ENCODE data around the gene PLIN4. TPM values are rescaled to one million over a fixed set of nuclear protein-coding genes. Genes with fewer than 3 reads are reported as not detected.
"Not testable (repeated sequence)": the region's sequence is repeated elsewhere in the genome, so short reads cannot be mapped to it uniquely, and the experiment has no call there.

Gene PLIN4
- total and polyA plus RNA-seq, 9 of the 15 experiments (the other 6 are each of a cell fraction or from before 2014, with no cell fraction given): 0.04 to 0.16 (median 0.07) TPM; not detected in 3

DNA sequence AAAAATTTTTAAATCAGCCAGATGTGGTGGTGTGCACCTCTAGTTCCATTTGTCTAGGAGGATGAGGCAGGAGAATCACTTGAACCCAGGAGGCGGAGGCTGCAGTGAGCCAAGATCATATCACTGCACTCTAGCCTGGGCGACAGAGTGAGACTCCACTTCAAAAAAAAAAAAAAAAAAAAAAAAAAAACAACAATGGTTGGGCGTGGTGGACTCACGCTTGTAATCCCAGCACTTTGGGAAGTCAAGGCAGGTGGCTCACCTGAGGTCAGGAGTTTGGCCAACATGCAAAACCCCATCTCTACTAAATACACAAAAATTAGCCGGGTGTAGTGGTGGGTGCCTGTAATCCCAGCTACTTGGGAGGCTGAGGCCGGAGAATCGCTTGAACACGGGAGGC is 9.1 kb upstream of the PLIN4 start:
- H3K27me3 ChIP-seq (ENCODE audit: control insufficient read depth in 2 of 2, insufficient read depth in 2 of 2, low read length in 2 of 2); DNase-seq (ENCODE audit: extremely low read depth in 1 of 4, low spot score in 3 of 4); H2AFZ ChIP-seq (ENCODE audit: low read depth, low read length); FAIRE-seq; intact Hi-C loops (cut with micrococcal nuclease); POLR2A ChIA-PET; in situ Hi-C loops (cut with MboI); H3K4me2 ChIP-seq (ENCODE audit: insufficient read depth, low read length); H4K20me1 ChIP-seq (replicated peaks; ENCODE audit: control insufficient read depth, insufficient read depth, low read length); H3K27ac ChIP-seq (ENCODE audit: extremely low read depth, low read depth, low read length); H3K9me3 ChIP-seq (replicated peaks; ENCODE audit: control insufficient read depth, insufficient read depth, low read depth, low read length); H3K36me3 ChIP-seq (ENCODE audit: control insufficient read depth, insufficient read depth, low read length); H3K9ac ChIP-seq (ENCODE audit: insufficient read depth in 1 of 2, low read depth in 2 of 2, low read length in 2 of 2); H3K79me2 ChIP-seq (ENCODE audit: control insufficient read depth, insufficient read depth, low read length); H3K9me1 ChIP-seq (ENCODE audit: control insufficient read depth, insufficient read depth, low read length); ATAC-seq; H3K4me3 ChIP-seq; BruUV-seq (replicated peaks): not testable (repeated sequence)
- WGBS (ENCODE audit: insufficient coverage, low coverage, missing lambda C conversion rate): 19% methylated on average over 7 of the region's 8 CpGs
- H3K4me1 ChIP-seq (replicated peaks in 1 of 2; ENCODE audit: control insufficient read depth in 2 of 2, insufficient read depth in 2 of 2, low read length in 2 of 2): peaks cover 0 to 44% of the 10 kb centered on the region in 2 experiments; a peak in 4 of 5 replicates
- 0 out of 2 replicates have a peak, but pooled peaks have one; percentile 58 for TF ChIP-seq ZNF384 (IDR thresholded peaks at IDR 0.05; ENCODE audit: low read depth, low read length)
- CTCF ChIA-PET (ENCODE audit: low intra/inter-chr PET ratio): interaction anchor here (1.2 kb wide), 1 partner anchor 261 kb away, joined by 4 read pairs; no protein-coding TSS in a partner anchor

- in situ Hi-C loops (cut with MboI) (no loop called here), intact Hi-C loops (cut with micrococcal nuclease) (loop anchor here (1.0 kb wide), 1 partner anchor 258 kb away; no protein-coding TSS in a partner anchor)
- ChIA-PET POLR2A (interaction anchor here (0.5 to 1.0 kb wide), 6 partner anchors 9 to 275 kb away, joined by 3 to 5 read pairs (median 3); partner anchors contain the start of gene FEM1A), CTCF (ENCODE audit: low intra/inter-chr PET ratio) (interaction anchor here (0.7 to 1.4 kb wide), 2 partner anchors 257 to 259 kb away, joined by 5 to 12 read pairs; no protein-coding TSS in a partner anchor)
- Histone ChIP-seq H3K36me3 (ENCODE audit: control insufficient read depth, insufficient read depth, low read length) (no peaks in the 10 kb centered on the region), H3K9ac (ENCODE audit: insufficient read depth in 1 of 2, low read depth in 2 of 2, low read length in 2 of 2) (peak overlapping the region in 1 of 2 experiments; percentile 55; a peak in 2 of 4 replicates), H3K4me3 (no peak overlapping the region), H2AFZ (ENCODE audit: low read depth, low read length) (no peak overlapping the region), H3K27ac (ENCODE audit: extremely low read depth, low read depth, low read length) (no peak overlapping the region), H3K9me3 (replicated peaks; ENCODE audit: control insufficient read depth, insufficient read depth, low read depth, low read length) (no peaks in the 10 kb centered on the region), H3K79me2 (ENCODE audit: control insufficient read depth, insufficient read depth, low read length) (no peaks in the 10 kb centered on the region), H3K27me3 (ENCODE audit: control insufficient read depth in 2 of 2, insufficient read depth in 2 of 2, low read length in 2 of 2) (no peaks in the 10 kb centered on the region; a peak in 1 of 5 replicates), H4K20me1 (replicated peaks; ENCODE audit: control insufficient read depth, insufficient read depth, low read length) (0 out of 2 replicates have a peak, but pooled peaks cover 3% of the 10 kb centered on the region), H3K4me1 (replicated peaks in 1 of 2; ENCODE audit: control insufficient read depth in 2 of 2, insufficient read depth in 2 of 2, low read length in 2 of 2) (peaks cover 0 to 40% of the 10 kb centered on the region in 2 experiments; a peak in 4 of 5 replicates), H3K4me2 (ENCODE audit: insufficient read depth, low read length) (no peak overlapping the region), H3K9me1 (ENCODE audit: control insufficient read depth, insufficient read depth, low read length) (no peaks in the 10 kb centered on the region)
- 39% methylated on average over 23 of the region's 23 CpGs for WGBS (ENCODE audit: insufficient coverage, low coverage, missing lambda C conversion rate)
- FAIRE-seq (no peak), DNase-seq (ENCODE audit: extremely low read depth in 1 of 4, low spot score in 3 of 4) (no peak), ATAC-seq (no peak)
- BruUV-seq (replicated peaks): no TSS peak
- TF ChIP-seq ZKSCAN1 (IDR thresholded peaks at IDR 0.05; ENCODE audit: low read depth, low read length) (no peak), ZBTB33 (CRISPR knock-in tag; IDR thresholded peaks at IDR 0.05) (peak; percentile 90), ZKSCAN8 (CRISPR knock-in tag; IDR thresholded peaks at IDR 0.05) (peak; percentile 69; the same call in 1 of the 2 replicates)
These were observed 7.3 kb upstream of the PLIN4 start for GRCh38 chr19:4525563-4526002.

Data from K562 (cell line).